ENCODE measurements around the gene PRPF19.

- no peak for TF ChIP-seq YY1 (IDR thresholded peaks at IDR 0.05; ENCODE audit: insufficient read depth, insufficient read length)
- TF ChIP-seq ZNF274 (IDR thresholded peaks at IDR 0.05; ENCODE audit: low read depth, low read length): no peak
- no peak for TF ChIP-seq SUZ12 (IDR thresholded peaks at IDR 0.05; ENCODE audit: extremely low read depth, insufficient read depth, insufficient read length)
Measured at GRCh38 chr11:60941371-60942119, 35.2 kb upstream of the PRPF19 start.

Measured in NT2/D1 (cell line).